Fibroblast of lung (primary cell): ENCODE measurements around the gene ZSWIM7.
"Not testable (repeated sequence)": the region's sequence is repeated elsewhere in the genome, so short reads cannot be mapped to it uniquely, and the experiment has no call there.

Experiments used
- EZH2 ChIP-seq: IDR thresholded peaks from 2 replicates; pipeline ENCODE4 v1.5.1; 2012; ENCODE audit warnings: low read length, control low read depth, mild to moderate bottlenecking; ENCODE audit errors: missing control alignments
- TF ChIP-seq, protein P1 (sequence below), 2 donors: IDR thresholded peaks in 1 of 2; conservative IDR thresholded peaks in 1 of 2; 1 replicate in 1 of 2; 2 replicates in 1 of 2; pipeline ENCODE4 v1.5.1; 2011 to 2012; ENCODE audit warnings: low read length in 2 of 2, control low read depth in 1 of 2, inconsistent platforms in 1 of 2, low read depth in 1 of 2, mild to moderate bottlenecking in 1 of 2

GRCh38 chr17:15936481-15936880 lies 63.0 kb downstream of the ZSWIM7 start:
- TF ChIP-seq, protein P1, sequence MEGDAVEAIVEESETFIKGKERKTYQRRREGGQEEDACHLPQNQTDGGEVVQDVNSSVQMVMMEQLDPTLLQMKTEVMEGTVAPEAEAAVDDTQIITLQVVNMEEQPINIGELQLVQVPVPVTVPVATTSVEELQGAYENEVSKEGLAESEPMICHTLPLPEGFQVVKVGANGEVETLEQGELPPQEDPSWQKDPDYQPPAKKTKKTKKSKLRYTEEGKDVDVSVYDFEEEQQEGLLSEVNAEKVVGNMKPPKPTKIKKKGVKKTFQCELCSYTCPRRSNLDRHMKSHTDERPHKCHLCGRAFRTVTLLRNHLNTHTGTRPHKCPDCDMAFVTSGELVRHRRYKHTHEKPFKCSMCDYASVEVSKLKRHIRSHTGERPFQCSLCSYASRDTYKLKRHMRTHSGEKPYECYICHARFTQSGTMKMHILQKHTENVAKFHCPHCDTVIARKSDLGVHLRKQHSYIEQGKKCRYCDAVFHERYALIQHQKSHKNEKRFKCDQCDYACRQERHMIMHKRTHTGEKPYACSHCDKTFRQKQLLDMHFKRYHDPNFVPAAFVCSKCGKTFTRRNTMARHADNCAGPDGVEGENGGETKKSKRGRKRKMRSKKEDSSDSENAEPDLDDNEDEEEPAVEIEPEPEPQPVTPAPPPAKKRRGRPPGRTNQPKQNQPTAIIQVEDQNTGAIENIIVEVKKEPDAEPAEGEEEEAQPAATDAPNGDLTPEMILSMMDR (conservative IDR thresholded peaks at IDR 0.05 in 1 of 2, IDR thresholded peaks at IDR 0.05 in 1 of 2; ENCODE audit: low read depth in 1 of 2, low read length in 2 of 2), result not testable (repeated sequence)
- not testable (repeated sequence) for TF ChIP-seq EZH2
